ENCODE data around the gene AURKAIP1.
"Not testable (repeated sequence)": the region's sequence is repeated elsewhere in the genome, so short reads cannot be mapped to it uniquely, and the experiment has no call there.

AURKAIP1 gene

GRCh38 chr1:1385339-1385738 is 10.3 kb upstream of the AURKAIP1 start:
- DNase-seq, result not testable (repeated sequence)

- DNase-seq, result no peak
These were observed 6.3 kb upstream of the AURKAIP1 start for GRCh38 chr1:1381294-1381693.

GRCh38 chr1:1380860-1381259 is 5.9 kb upstream of the AURKAIP1 start:
- DNase-seq, result no peak

GRCh38 chr1:1377540-1378205 is 2.7 kb upstream of the AURKAIP1 start:
- no peak for DNase-seq

GRCh38 chr1:1376551-1377226 is 1.7 kb upstream of the AURKAIP1 start:
- DNase-seq, result no peak

- no peak for DNase-seq
These were observed 448 bp downstream of the AURKAIP1 start for GRCh38 chr1:1374589-1374928.

GRCh38 chr1:1373815-1374588 is 1.0 kb downstream of the AURKAIP1 start:
- DNase-seq, result no peak

- no peak for DNase-seq
These were observed 1.8 kb downstream of the AURKAIP1 start for GRCh38 chr1:1373051-1373814.

- DNase-seq, result peak; percentile 79
These were observed 3.0 kb downstream of the AURKAIP1 start for GRCh38 chr1:1371746-1372711.

GRCh38 chr1:1371364-1371745 is 3.7 kb downstream of the AURKAIP1 start:
- DNase-seq, result peak; percentile 85

- no peak for DNase-seq
These were observed 4.2 kb downstream of the AURKAIP1 start for GRCh38 chr1:1370771-1371300.

- DNase-seq, result not testable (repeated sequence)
These were observed 4.9 kb downstream of the AURKAIP1 start for GRCh38 chr1:1370094-1370493.

GRCh38 chr1:1367315-1367714 is 7.7 kb downstream of the AURKAIP1 start:
- DNase-seq, result no peak

- DNase-seq, result no peak
These were observed 8.3 kb downstream of the AURKAIP1 start for GRCh38 chr1:1366699-1367066.

GRCh38 chr1:1365875-1366698 is 8.9 kb downstream of the AURKAIP1 start:
- DNase-seq, result no peak

GRCh38 chr1:1364266-1364665 is 10.7 kb downstream of the AURKAIP1 start:
- no peak for DNase-seq

GRCh38 chr1:1361982-1362423 is 13.0 kb downstream of the AURKAIP1 start:
- DNase-seq, result no peak

- DNase-seq, result no peak
These were observed 13.6 kb downstream of the AURKAIP1 start for GRCh38 chr1:1361233-1361981.

GRCh38 chr1:1360506-1361169 is 14.4 kb downstream of the AURKAIP1 start:
- DNase-seq, result no peak

Measured in CD4-positive, alpha-beta T cell treated with Interleukin-10 for 1 hour (primary cell).